K562 (cell line): ENCODE results near the gene ANKRD33.

Experiments
- CEBPB ChIP-seq: fragments of 450-650 bp; IDR thresholded peaks from 2 replicates; pipeline ENCODE4 v1.6.1; 2016; ENCODE audit warnings: missing genetic modification characterization, missing compliant biosample characterization
- CTCF ChIP-seq, 3 experiments: IDR thresholded peaks in 2 of 3; conservative IDR thresholded peaks in 1 of 3; 2 replicates each; pipeline ENCODE4 v1.5.1; 2011 to 2012; ENCODE audit warnings: low read length in 3 of 3, mild to moderate bottlenecking in 3 of 3, control low read depth in 2 of 3, improper control_type of control experiment in 1 of 3, inconsistent platforms in 1 of 3, low read depth in 1 of 3, mixed read lengths in 1 of 3, moderate library complexity in 1 of 3; ENCODE audit not compliant: insufficient read depth in 2 of 3
- E4F1 ChIP-seq: fragments of 250-450 bp; sonication (Bioruptor Pico); IDR thresholded peaks from 2 replicates; pipeline ENCODE4 v1.5.0; 2021; ENCODE audit warnings: mild to moderate bottlenecking, borderline replicate concordance
- FOXA1 ChIP-seq: fragments of 450-650 bp; IDR thresholded peaks from 2 replicates; pipeline ENCODE4 v1.6.1; 2016; ENCODE audit warnings: mild to moderate bottlenecking, borderline replicate concordance
- HBP1 ChIP-seq: fragments of 450-650 bp; formaldehyde crosslinking; IDR thresholded peaks from 2 replicates; pipeline ENCODE4 v1.4.0; 2022; ENCODE audit warnings: missing genetic modification characterization
- KDM5B ChIP-seq: fragments of 200-600 bp; sonication (generic); IDR thresholded peaks from 2 replicates; pipeline ENCODE4 v1.6.1; 2012; ENCODE audit warnings: low read depth, mild to moderate bottlenecking, moderate library complexity, low read length, control low read depth, inconsistent platforms; ENCODE audit not compliant: insufficient replicate concordance
- POLR2A ChIP-seq: fragments of 450-650 bp; conservative IDR thresholded peaks from 2 replicates; pipeline ENCODE4 v1.6.1; 2016
- RBM17 ChIP-seq: fragments of 200-400 bp; formaldehyde crosslinking; IDR thresholded peaks from 2 replicates; pipeline ENCODE4 v1.6.1; 2017; ENCODE audit warnings: low read depth, mild to moderate bottlenecking, low read length, borderline replicate concordance
- SMC3 ChIP-seq: conservative IDR thresholded peaks from 2 replicates; pipeline ENCODE4 v1.6.1; 2011; ENCODE audit warnings: low read depth, low read length, improper control_type of control experiment; ENCODE audit not compliant: insufficient read depth
- TCF7L2 ChIP-seq: fragments of 150-350 bp; IDR thresholded peaks from 2 replicates; pipeline ENCODE4 v1.6.1; 2016; ENCODE audit warnings: low read depth, mild to moderate bottlenecking, low read length, moderate library complexity
- TEAD2 ChIP-seq: fragments of 450-650 bp; IDR thresholded peaks from 2 replicates; pipeline ENCODE4 v1.6.1; 2016; ENCODE audit warnings: missing genetic modification characterization, control low read depth, missing compliant biosample characterization
- TSC22D4 ChIP-seq: fragments of 450-650 bp; IDR thresholded peaks from 2 replicates; pipeline ENCODE4 v1.6.1; 2016; ENCODE audit warnings: missing genetic modification characterization, missing biosample characterization, control low read depth
- ZBTB26 ChIP-seq: fragments of 450-650 bp; formaldehyde crosslinking; IDR thresholded peaks from 2 replicates; pipeline ENCODE4 v1.4.0; 2022; ENCODE audit warnings: missing genetic modification characterization
- ZBTB33 ChIP-seq: sonication (generic); formaldehyde crosslinking; IDR thresholded peaks from 2 replicates; pipeline ENCODE4 v1.8.1; 2023; ENCODE audit warnings: mild to moderate bottlenecking, missing genetic modification reagents

- TF ChIP-seq FOXA1 (no peak), SMC3 (no peak), RBM17 (no peak), ZBTB26 (CRISPR knock-in tag) (no peak), ZBTB33 (no peak), TCF7L2 (no peak), POLR2A (no peak), HBP1 (CRISPR knock-in tag) (no peak), CTCF (IDR thresholded peaks at IDR 0.05 in 2 of 3, conservative IDR thresholded peaks at IDR 0.05 in 1 of 3; ENCODE audit: insufficient read depth in 2 of 3, low read depth in 1 of 3, low read length in 3 of 3) (no peak), TEAD2 (tag) (no peak), E4F1 (CRISPR knock-in tag) (no peak), CEBPB (tag) (no peak), TSC22D4 (tag) (no peak), KDM5B (no peak)
Observed at GRCh38 chr12:51863363-51863932, 24.5 kb upstream of the ANKRD33 start.
